IgD-negative memory B cell (primary cell): ENCODE data around the gene NCBP1. TPM values are rescaled to one million over a fixed set of nuclear protein-coding genes. Genes with fewer than 3 reads are reported as not detected.
"Not testable (repeated sequence)": the region's sequence is repeated elsewhere in the genome, so short reads cannot be mapped to it uniquely, and the experiment has no call there.

Experiments used
- H3K27ac Mint-ChIP-seq, 3 donors: one replicate each; pipeline ENCODE4 v1.8.0; 2020 to 2022; ENCODE audit warnings: mild to moderate bottlenecking in 3 of 3, mixed read lengths in 3 of 3, moderate library complexity in 1 of 3
- H3K27me3 Mint-ChIP-seq: one replicate; pipeline ENCODE4 v1.8.0; 2021; ENCODE audit warnings: mixed read lengths
- H3K36me3 Mint-ChIP-seq: one replicate; pipeline ENCODE4 v1.8.0; 2020; ENCODE audit warnings: mild to moderate bottlenecking, mixed read lengths
- H3K4me1 Mint-ChIP-seq, 3 donors: one replicate each; pipeline ENCODE4 v1.8.0; 2020 to 2022; ENCODE audit warnings: mixed read lengths in 3 of 3, mild to moderate bottlenecking in 1 of 3
- H3K4me3 Mint-ChIP-seq, 4 donors: one replicate each; pipeline ENCODE4 v1.8.0; 2020 to 2022; ENCODE audit warnings: mild to moderate bottlenecking in 4 of 4, mixed read lengths in 4 of 4, moderate library complexity in 3 of 4
- H3K9me3 Mint-ChIP-seq, 3 donors: one replicate each; pipeline ENCODE4 v1.8.0; 2020 to 2021; ENCODE audit warnings: mixed read lengths in 3 of 3, mild to moderate bottlenecking in 1 of 3
- polyA plus RNA-seq: library from polyadenylated mRNA; unstranded; fragments of 300-500 nt; fragmentation: Illumina TruSeq; gene quantifications from one replicate; pipeline ENCODE4 v1.2.3, GENCODE V29; 2021

Gene NCBP1
- polyA plus RNA-seq: 15.6 TPM

GRCh38 chr9:97632985-97633858 is at the start of gene NCBP1, which contains the start of gene TSTD2:
Gene NCBP1 (plus strand): TSS chr9:97633821. CDS start chr9:97633882, 61 bp downstream.
Gene TSTD2 (minus strand): TSS chr9:97633368. CDS start chr9:97627562, 5,806 bp downstream.
- peak within 1 kb of the TSS; percentile 94 to 99 (median 97) for H3K27ac Mint-ChIP-seq
- peak within 1 kb of the TSS; percentile 93 to 98 (median 96) for H3K4me3 Mint-ChIP-seq
- peaks cover 34 to 46% (median 35%) of the 10 kb centered on the region in 3 donors for H3K4me1 Mint-ChIP-seq
- no peaks in the 10 kb centered on the region for H3K9me3 Mint-ChIP-seq
- no peaks in the 10 kb centered on the region for H3K27me3 Mint-ChIP-seq
- H3K36me3 Mint-ChIP-seq: no peaks in the 10 kb centered on the region

GRCh38 chr9:97584778-97585177 is 48.8 kb upstream of the NCBP1 start:
- H3K4me3 Mint-ChIP-seq, H3K27me3 Mint-ChIP-seq, H3K27ac Mint-ChIP-seq, H3K4me1 Mint-ChIP-seq, H3K36me3 Mint-ChIP-seq: not testable (repeated sequence)
- peaks cover 0 to 11% (median 2%) of the 10 kb centered on the region in 3 donors for H3K9me3 Mint-ChIP-seq

GRCh38 chr9:97586909-97587308 is 46.7 kb upstream of the NCBP1 start:
- H3K27ac Mint-ChIP-seq, H3K4me3 Mint-ChIP-seq, H3K36me3 Mint-ChIP-seq, H3K4me1 Mint-ChIP-seq, H3K27me3 Mint-ChIP-seq: not testable (repeated sequence)
- H3K9me3 Mint-ChIP-seq: peaks cover 0 to 11% (median 0%) of the 10 kb centered on the region in 3 donors

- no peaks in the 10 kb centered on the region for H3K27me3 Mint-ChIP-seq
Measured at GRCh38 chr9:97591535-97591934, 42.1 kb upstream of the NCBP1 start.

GRCh38 chr9:97592126-97592525 is 41.5 kb upstream of the NCBP1 start:
- H3K4me3 Mint-ChIP-seq: no peak overlapping the region
- H3K36me3 Mint-ChIP-seq: no peaks in the 10 kb centered on the region
- no peaks in the 10 kb centered on the region for H3K27me3 Mint-ChIP-seq
- H3K9me3 Mint-ChIP-seq: peaks cover 0 to 7% (median 0%) of the 10 kb centered on the region in 3 donors
- H3K27ac Mint-ChIP-seq: no peak overlapping the region
- peaks cover 0 to 3% (median 0%) of the 10 kb centered on the region in 3 donors for H3K4me1 Mint-ChIP-seq

More at GRCh38 chr9:97591535-97591934, 42.1 kb upstream of the NCBP1 start:
- Mint-ChIP-seq H3K9me3 (peaks cover 0 to 7% (median 0%) of the 10 kb centered on the region in 3 donors), H3K4me1 (peaks cover 0 to 3% (median 0%) of the 10 kb centered on the region in 3 donors), H3K27ac (no peak overlapping the region), H3K36me3 (no peaks in the 10 kb centered on the region), H3K4me3 (peak overlapping the region in 1 of 4 donors; percentile 79)

GRCh38 chr9:97593960-97594359 is 39.7 kb upstream of the NCBP1 start:
- no peak overlapping the region for H3K27ac Mint-ChIP-seq
- H3K36me3 Mint-ChIP-seq: peaks cover 3% of the 10 kb centered on the region
- H3K4me3 Mint-ChIP-seq: no peak overlapping the region
- H3K9me3 Mint-ChIP-seq: no peaks in the 10 kb centered on the region
- peaks cover 4 to 9% (median 6%) of the 10 kb centered on the region in 3 donors for H3K4me1 Mint-ChIP-seq
- no peaks in the 10 kb centered on the region for H3K27me3 Mint-ChIP-seq

- Mint-ChIP-seq H3K9me3 (no peaks in the 10 kb centered on the region), H3K36me3 (peaks cover 3% of the 10 kb centered on the region), H3K4me3 (no peak overlapping the region), H3K4me1 (peaks cover 4 to 9% (median 8%) of the 10 kb centered on the region in 3 donors), H3K27me3 (no peaks in the 10 kb centered on the region), H3K27ac (no peak overlapping the region)
Measured at GRCh38 chr9:97594381-97594921, 39.2 kb upstream of the NCBP1 start.

GRCh38 chr9:97596906-97597305 is 36.7 kb upstream of the NCBP1 start:
- Mint-ChIP-seq H3K4me1 (peaks cover 4 to 9% (median 8%) of the 10 kb centered on the region in 3 donors), H3K36me3 (peaks cover 3% of the 10 kb centered on the region), H3K27me3 (no peaks in the 10 kb centered on the region), H3K4me3 (no peak overlapping the region), H3K9me3 (no peaks in the 10 kb centered on the region), H3K27ac (no peak overlapping the region)

- peaks cover 4 to 8% (median 8%) of the 10 kb centered on the region in 3 donors for H3K4me1 Mint-ChIP-seq
- no peaks in the 10 kb centered on the region for H3K9me3 Mint-ChIP-seq
- H3K27ac Mint-ChIP-seq: peak overlapping the region in 2 of 3 donors; percentile 0 to 46
- peak overlapping the region in 2 of 4 donors; percentile 39 to 85 for H3K4me3 Mint-ChIP-seq
- peaks cover 3% of the 10 kb centered on the region for H3K36me3 Mint-ChIP-seq
- H3K27me3 Mint-ChIP-seq: no peaks in the 10 kb centered on the region
Measured at GRCh38 chr9:97598461-97599288, 34.9 kb upstream of the NCBP1 start.

GRCh38 chr9:97599314-97599846 is 34.2 kb upstream of the NCBP1 start:
- Mint-ChIP-seq H3K27me3 (no peaks in the 10 kb centered on the region), H3K4me3 (no peak overlapping the region), H3K27ac (no peak overlapping the region), H3K9me3 (no peaks in the 10 kb centered on the region), H3K36me3 (peaks cover 3% of the 10 kb centered on the region), H3K4me1 (peaks cover 4 to 8% (median 6%) of the 10 kb centered on the region in 3 donors)

GRCh38 chr9:97600531-97601227 is 32.9 kb upstream of the NCBP1 start:
- no peak overlapping the region for H3K4me3 Mint-ChIP-seq
- peaks cover 3% of the 10 kb centered on the region for H3K36me3 Mint-ChIP-seq
- no peak overlapping the region for H3K27ac Mint-ChIP-seq

GRCh38 chr9:97601228-97601898 is 32.3 kb upstream of the NCBP1 start:
- H3K27ac Mint-ChIP-seq: no peak overlapping the region
- H3K4me1 Mint-ChIP-seq: peaks cover 4 to 8% (median 6%) of the 10 kb centered on the region in 3 donors
- H3K4me3 Mint-ChIP-seq: no peak overlapping the region
- peaks cover 3% of the 10 kb centered on the region for H3K36me3 Mint-ChIP-seq
- H3K27me3 Mint-ChIP-seq: no peaks in the 10 kb centered on the region
- no peaks in the 10 kb centered on the region for H3K9me3 Mint-ChIP-seq

More at GRCh38 chr9:97600531-97601227, 32.9 kb upstream of the NCBP1 start:
- no peaks in the 10 kb centered on the region for H3K27me3 Mint-ChIP-seq
- H3K4me1 Mint-ChIP-seq: peaks cover 4 to 8% (median 6%) of the 10 kb centered on the region in 3 donors
- no peaks in the 10 kb centered on the region for H3K9me3 Mint-ChIP-seq

GRCh38 chr9:97602430-97602829 is 31.2 kb upstream of the NCBP1 start:
- H3K9me3 Mint-ChIP-seq: no peaks in the 10 kb centered on the region

More at GRCh38 chr9:97602430-97602829, 31.2 kb upstream of the NCBP1 start:
- H3K27ac Mint-ChIP-seq: no peak overlapping the region
- H3K36me3 Mint-ChIP-seq: peaks cover 4% of the 10 kb centered on the region
- H3K27me3 Mint-ChIP-seq: no peaks in the 10 kb centered on the region
- H3K4me3 Mint-ChIP-seq: no peak overlapping the region
- peaks cover 4 to 8% (median 6%) of the 10 kb centered on the region in 3 donors for H3K4me1 Mint-ChIP-seq
